OCI-LY1 (cell line): ENCODE results near the gene DNAL4.

Source experiments
- CTCF ChIP-seq: fragments of 200-600 bp; sonication (generic), shearing (Covaris generic); IDR thresholded peaks from 2 replicates; pipeline ENCODE4 v1.5.1; 2017; ENCODE audit warnings: mild to moderate bottlenecking, antibody characterized with exemption, low read length, moderate library complexity, mixed read lengths
- EZH2 ChIP-seq: fragments of 200-600 bp; sonication (generic), shearing (Covaris generic); IDR thresholded peaks from 2 replicates; pipeline ENCODE4 v1.8.0; 2017; ENCODE audit warnings: borderline replicate concordance, mixed run types, mild to moderate bottlenecking, antibody characterized with exemption, low read length, moderate library complexity, mixed read lengths

GRCh38 chr22:38730411-38730871 is 63.5 kb downstream of the DNAL4 start:
- TF ChIP-seq CTCF (no peak), EZH2 (no peak)
